Measurements from ENCODE around the gene S100A3. TPM values are rescaled to one million over a fixed set of nuclear protein-coding genes. Genes with fewer than 3 reads are reported as not detected.

S100A3 gene, protein sequence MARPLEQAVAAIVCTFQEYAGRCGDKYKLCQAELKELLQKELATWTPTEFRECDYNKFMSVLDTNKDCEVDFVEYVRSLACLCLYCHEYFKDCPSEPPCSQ
- total RNA-seq (1 to 10 TPM in 3 of 10 donors, under 1 TPM in 1, not detected in 6; 0.30 to 2.9 (median 1.9) TPM), polyA plus RNA-seq (1 to 10 TPM; 2.4 to 6.3 TPM)
- long read RNA-seq, donor 1 = 0 reads
- long read RNA-seq, donor 2 = 0 reads
- long read RNA-seq, donor 3, partial matches to known transcripts = 0 of 1 reads
- long read RNA-seq, donor 3, other reads (novel, unspliced or antisense) = 0 of 1 reads

DNA sequence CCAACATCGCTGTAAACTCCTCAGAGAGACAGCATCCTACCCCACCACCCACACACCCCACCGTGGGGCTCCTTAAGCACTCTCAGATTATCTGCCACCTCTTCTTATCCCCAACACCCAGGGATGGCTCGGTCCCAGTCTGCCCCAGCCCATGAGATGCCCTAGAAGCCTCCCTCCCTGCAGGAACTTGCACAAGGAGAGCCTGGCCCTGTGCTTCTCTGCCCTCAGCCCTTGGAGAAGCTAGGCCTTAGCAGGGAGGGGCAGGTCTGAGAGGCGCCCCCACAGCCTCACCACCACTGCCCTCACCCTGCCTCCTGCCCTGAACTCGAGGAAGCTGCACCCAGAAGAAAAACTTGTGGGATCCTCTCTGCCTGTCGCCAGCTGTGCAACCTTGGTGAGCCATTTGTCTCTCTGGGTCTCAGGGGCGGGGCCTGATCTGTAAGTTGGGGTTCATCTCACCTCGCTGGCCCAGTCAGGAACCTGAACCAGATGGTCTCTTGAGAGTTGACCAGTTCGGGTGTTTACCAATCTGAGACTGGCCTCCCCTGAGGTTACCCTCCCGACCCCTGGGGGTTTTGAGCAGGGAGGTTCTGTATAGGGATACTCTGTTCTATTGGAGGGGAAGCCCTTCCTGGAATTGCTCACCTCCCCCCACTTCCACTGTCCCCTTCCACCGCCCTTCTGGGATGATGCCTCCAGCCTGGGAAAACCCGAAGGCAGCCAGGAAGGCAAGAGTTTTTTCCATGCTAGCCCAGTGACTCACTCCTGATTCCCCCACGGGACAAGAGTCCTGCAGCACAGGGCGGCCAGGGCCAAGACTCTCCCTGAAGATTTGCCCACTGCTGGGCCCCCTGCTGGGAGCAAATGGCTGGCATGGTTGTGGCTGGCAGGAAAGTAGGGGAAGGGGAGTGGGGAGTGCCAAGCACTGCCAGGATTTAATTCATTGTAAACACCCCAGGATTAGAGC lies at the start of gene S100A3:
Gene S100A3 (minus strand): TSS at position 537 of the 967 bp plus-strand sequence. CDS start 773 bp downstream, outside the sequence.
- intact Hi-C loops (cut with DNase I) = no loop called here
- H3K9me3 ChIP-seq = no peaks in the 10 kb centered on the region
- no peak within 1 kb of the TSS for H3K4me3 ChIP-seq
- peaks cover 30 to 86% (median 58%) of the 10 kb centered on the region in 9 donors for H3K4me1 ChIP-seq
- H3K36me3 ChIP-seq = peaks cover 0 to 4% (median 0%) of the 10 kb centered on the region in 9 donors
- peak; percentile 34 to 80 (median 58) for ATAC-seq
- H3K27ac ChIP-seq = peak within 1 kb of the TSS; percentile 35 to 83 (median 64)
- TF ChIP-seq, protein P1, sequence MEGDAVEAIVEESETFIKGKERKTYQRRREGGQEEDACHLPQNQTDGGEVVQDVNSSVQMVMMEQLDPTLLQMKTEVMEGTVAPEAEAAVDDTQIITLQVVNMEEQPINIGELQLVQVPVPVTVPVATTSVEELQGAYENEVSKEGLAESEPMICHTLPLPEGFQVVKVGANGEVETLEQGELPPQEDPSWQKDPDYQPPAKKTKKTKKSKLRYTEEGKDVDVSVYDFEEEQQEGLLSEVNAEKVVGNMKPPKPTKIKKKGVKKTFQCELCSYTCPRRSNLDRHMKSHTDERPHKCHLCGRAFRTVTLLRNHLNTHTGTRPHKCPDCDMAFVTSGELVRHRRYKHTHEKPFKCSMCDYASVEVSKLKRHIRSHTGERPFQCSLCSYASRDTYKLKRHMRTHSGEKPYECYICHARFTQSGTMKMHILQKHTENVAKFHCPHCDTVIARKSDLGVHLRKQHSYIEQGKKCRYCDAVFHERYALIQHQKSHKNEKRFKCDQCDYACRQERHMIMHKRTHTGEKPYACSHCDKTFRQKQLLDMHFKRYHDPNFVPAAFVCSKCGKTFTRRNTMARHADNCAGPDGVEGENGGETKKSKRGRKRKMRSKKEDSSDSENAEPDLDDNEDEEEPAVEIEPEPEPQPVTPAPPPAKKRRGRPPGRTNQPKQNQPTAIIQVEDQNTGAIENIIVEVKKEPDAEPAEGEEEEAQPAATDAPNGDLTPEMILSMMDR (IDR thresholded peaks at IDR 0.05) = peak in 7 of 9 donors; percentile 6 to 34 (median 22)
- H3K27me3 ChIP-seq = no peaks in the 10 kb centered on the region
- 61 to 67% methylated on average over 14 of the region's 14 CpGs for WGBS, 2 donors
- DNase-seq = peak; percentile 62 to 83

DNA sequence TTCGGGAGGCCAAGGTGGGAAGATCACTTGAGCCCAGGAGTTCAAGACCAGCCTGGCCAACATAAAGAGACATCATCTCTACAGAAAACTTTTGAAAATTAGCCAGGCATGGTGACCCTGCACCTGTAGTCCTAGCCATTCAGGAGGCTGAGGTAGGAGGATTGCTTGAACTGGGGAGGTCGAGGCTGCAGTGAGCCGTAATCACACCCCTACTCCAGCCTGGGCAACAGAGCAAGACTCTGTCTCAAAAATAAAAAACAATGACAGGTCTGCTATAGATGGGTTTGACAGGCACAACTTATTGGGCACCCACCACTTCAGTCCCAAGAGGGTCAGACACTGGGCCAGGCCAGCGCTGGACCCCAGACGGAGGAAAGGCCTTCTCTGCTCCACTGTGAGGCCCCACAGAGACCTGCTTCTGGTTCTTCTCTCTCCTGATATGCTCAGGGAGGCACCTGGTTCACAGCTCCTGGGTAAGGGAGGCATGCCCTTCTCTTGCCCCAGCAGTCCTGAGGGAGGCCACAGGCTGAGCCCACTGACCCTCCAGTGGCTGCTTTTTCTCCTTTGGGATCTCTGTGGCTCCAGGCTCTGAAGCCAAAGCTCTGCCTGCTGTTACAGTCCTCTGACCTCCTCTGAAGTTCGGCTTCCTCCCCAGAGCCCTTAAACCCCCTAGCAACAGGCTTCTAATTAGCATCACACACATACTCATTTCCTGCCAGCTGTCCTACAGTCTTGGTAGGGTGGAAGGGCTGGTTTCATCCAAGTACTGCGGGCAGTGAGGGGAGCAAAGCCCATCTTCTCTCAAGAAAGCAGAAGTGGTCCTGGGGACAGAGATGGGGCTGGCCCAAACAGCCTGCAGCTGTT lies 49.5 kb upstream of the S100A3 start:
- WGBS, 2 donors = 68 to 74% methylated on average over 7 of the region's 7 CpGs
- no peaks in the 10 kb centered on the region for H3K27me3 ChIP-seq
- intact Hi-C loops (cut with DNase I) = no loop called here
- peak overlapping the region in 6 of 10 donors; percentile 8 to 70 (median 54) for H3K27ac ChIP-seq
- peak in 7 of 8 donors; percentile 49 to 88 (median 81) for ATAC-seq
- no peaks in the 10 kb centered on the region for H3K9me3 ChIP-seq
- DNase-seq = no peak
- H3K4me3 ChIP-seq = no peak overlapping the region
- peaks cover 0 to 8% (median 0%) of the 10 kb centered on the region in 9 donors for H3K36me3 ChIP-seq
- H3K4me1 ChIP-seq = peaks cover 0 to 19% (median 3%) of the 10 kb centered on the region in 9 donors
- TF ChIP-seq, protein P1 (IDR thresholded peaks at IDR 0.05) = no peak

DNA sequence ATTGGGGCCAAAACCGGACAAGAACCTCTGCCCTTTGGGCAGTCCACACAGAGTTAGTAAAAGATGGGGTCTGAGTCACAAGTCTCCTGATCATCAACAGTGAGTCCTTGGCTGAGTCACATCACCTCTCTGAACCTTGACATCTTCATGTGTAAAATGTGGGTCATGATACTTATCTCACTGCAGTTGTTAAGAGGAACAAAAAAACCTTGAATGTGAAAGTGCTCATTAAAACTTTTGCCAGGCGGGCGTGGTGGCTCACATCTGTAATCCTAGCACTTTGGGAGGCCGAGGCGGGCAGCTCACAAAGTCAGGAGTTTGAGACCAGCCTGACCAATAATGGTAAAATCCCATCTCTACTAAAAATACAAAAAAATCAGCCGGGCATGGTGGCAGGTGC lies 48.1 kb upstream of the S100A3 start:
- ATAC-seq = no peak
- Histone ChIP-seq H3K27ac (no peak overlapping the region), H3K4me1 (peaks cover 0 to 19% (median 3%) of the 10 kb centered on the region in 9 donors), H3K36me3 (peaks cover 0 to 8% (median 0%) of the 10 kb centered on the region in 9 donors), H3K4me3 (no peak overlapping the region), H3K9me3 (no peaks in the 10 kb centered on the region), H3K27me3 (no peaks in the 10 kb centered on the region)
- no peak for DNase-seq
- 91% methylated on average over 6 of the region's 6 CpGs for WGBS, 2 donors
- intact Hi-C loops (cut with DNase I) = no loop called here
- TF ChIP-seq, protein P1 (IDR thresholded peaks at IDR 0.05) = no peak

All from heart right ventricle (tissue), 16 donors.